Stimulated activated naive CD8-positive, alpha-beta T cell treated with anti-CD3 and anti-CD28 coated beads, Interleukin-15, Interleukin-2, amounts not matched to agents 100 U/mL and 50 U/mL, for 24 hours (primary cell): ENCODE data around the gene IRF7.
A peak's percentile ranks its signal among the peaks of the same experiment; 100 is the strongest.
"Not testable (repeated sequence)": the region's sequence is repeated elsewhere in the genome, so short reads cannot be mapped to it uniquely, and the experiment has no call there.

Source experiments
- ATAC-seq: fragments of 150-1000 bp; cut with Tn5 transposase; one replicate; pipeline ENCODE4 v1.10.0; 2021
- DNase-seq: peaks from one replicate; pipeline ENCODE4 v3.0.0; 2021

IRF7 gene

GRCh38 chr11:581342-581741 is 34.4 kb downstream of the IRF7 start:
- ATAC-seq (no peak), DNase-seq (no peak)

GRCh38 chr11:579830-580601 is 35.7 kb downstream of the IRF7 start:
- no peak for ATAC-seq
- no peak for DNase-seq

GRCh38 chr11:578276-579035 is 37.3 kb downstream of the IRF7 start:
- no peak for DNase-seq
- ATAC-seq = no peak

GRCh38 chr11:577611-577894 is 38.2 kb downstream of the IRF7 start:
- DNase-seq = no peak
- ATAC-seq = no peak

GRCh38 chr11:576811-577610 is 38.7 kb downstream of the IRF7 start:
- ATAC-seq (no peak), DNase-seq (no peak)

- peak; percentile 92 for ATAC-seq
Observed at GRCh38 chr11:575996-576768, 39.6 kb downstream of the IRF7 start, which contains the start of gene PHRF1. PHRF1 (plus strand) TSS chr11:576470; CDS start chr11:581513, 5,043 bp downstream.

GRCh38 chr11:575313-575995 is 40.3 kb downstream of the IRF7 start:
- ATAC-seq = no peak

More at GRCh38 chr11:575996-576768, 39.6 kb downstream of the IRF7 start, which contains the start of gene PHRF1:
- DNase-seq = peak; percentile 97

GRCh38 chr11:574632-575312 is 41.0 kb downstream of the IRF7 start:
- no peak for ATAC-seq

More at GRCh38 chr11:575313-575995, 40.3 kb downstream of the IRF7 start:
- no peak for DNase-seq

GRCh38 chr11:574031-574570 is 41.6 kb downstream of the IRF7 start:
- not testable (repeated sequence) for DNase-seq, ATAC-seq

More at GRCh38 chr11:574632-575312, 41.0 kb downstream of the IRF7 start:
- DNase-seq = no peak

- DNase-seq = no peak
- no peak for ATAC-seq
Observed at GRCh38 chr11:573146-573759, 42.5 kb downstream of the IRF7 start.

- DNase-seq (no peak), ATAC-seq (no peak)
Observed at GRCh38 chr11:571802-572185, 44.0 kb downstream of the IRF7 start.

GRCh38 chr11:569158-569885 is 46.4 kb downstream of the IRF7 start:
- no peak for DNase-seq
- ATAC-seq = no peak

- ATAC-seq (peak; percentile 94), DNase-seq (peak; percentile 98)
Observed at GRCh38 chr11:568306-569157, 47.2 kb downstream of the IRF7 start.

- ATAC-seq = no peak
- no peak for DNase-seq
Observed at GRCh38 chr11:567629-568292, 48.0 kb downstream of the IRF7 start.

GRCh38 chr11:567011-567628 is 48.6 kb downstream of the IRF7 start:
- ATAC-seq = no peak
- no peak for DNase-seq

- DNase-seq = no peak
Observed at GRCh38 chr11:565921-566509, 49.7 kb downstream of the IRF7 start.

More at GRCh38 chr11:565921-566509, 49.7 kb downstream of the IRF7 start:
- no peak for ATAC-seq
